ENCODE data around the gene STAC3.

STAC3 gene

GRCh38 chr12:57222286-57223190, 28.4 kb downstream of the STAC3 start:
- DNase-seq = no peak

- DNase-seq = peak in 1 of 6 experiments; percentile 27
Measured at GRCh38 chr12:57221169-57221917, 29.6 kb downstream of the STAC3 start.

- no peak for DNase-seq
Measured at GRCh38 chr12:57220770-57221168, 30.2 kb downstream of the STAC3 start.

- no peak for DNase-seq
Measured at GRCh38 chr12:57219993-57220754, 30.8 kb downstream of the STAC3 start.

- DNase-seq = no peak
Measured at GRCh38 chr12:57219205-57219992, 31.6 kb downstream of the STAC3 start.

- DNase-seq = no peak
Measured at GRCh38 chr12:57218030-57218853, 32.7 kb downstream of the STAC3 start.

GRCh38 chr12:57216921-57217879, 33.8 kb downstream of the STAC3 start:
- peak in 2 of 6 experiments; percentile 37 for DNase-seq

- peak; percentile 14 to 53 (median 40) for DNase-seq
Measured at GRCh38 chr12:57216014-57216911, 34.7 kb downstream of the STAC3 start, which contains the start of gene NXPH4. TSS of gene NXPH4 (plus strand) at chr12:57216794. CDS start at chr12:57216970, 176 bp downstream.

- peak in 3 of 6 experiments; percentile 21 to 53 (median 41) for DNase-seq
Measured at GRCh38 chr12:57215668-57216013, 35.3 kb downstream of the STAC3 start.

GRCh38 chr12:57215065-57215464, 35.9 kb downstream of the STAC3 start:
- no peak for DNase-seq

- peak; percentile 24 to 69 (median 55) for DNase-seq
Measured at GRCh38 chr12:57214398-57214781, 36.6 kb downstream of the STAC3 start.

- DNase-seq = no peak
Measured at GRCh38 chr12:57213763-57214397, 37.1 kb downstream of the STAC3 start.

- DNase-seq = peak; percentile 69 to 87 (median 78)
Measured at GRCh38 chr12:57213058-57213715, 37.8 kb downstream of the STAC3 start.

GRCh38 chr12:57212701-57213057, 38.3 kb downstream of the STAC3 start:
- DNase-seq = no peak

GRCh38 chr12:57211791-57212700, 38.9 kb downstream of the STAC3 start:
- DNase-seq = no peak

- DNase-seq = no peak
Measured at GRCh38 chr12:57210926-57211692, 39.9 kb downstream of the STAC3 start.

Measured in stimulated activated naive CD4-positive, alpha-beta T cell (primary cell).